GM10266 (cell line): Measurements from ENCODE around the gene UBE2H.
"Not testable (repeated sequence)": the region's sequence is repeated elsewhere in the genome, so short reads cannot be mapped to it uniquely, and the experiment has no call there.

Source experiments
- DNase-seq: peaks from one replicate; pipeline ENCODE4 v3.0.0; 2012; ENCODE audit errors: extremely low spot score
- TF ChIP-seq, protein P1 (sequence below): IDR thresholded peaks from 2 replicates; pipeline ENCODE4 v1.5.1; 2012; ENCODE audit warnings: mild to moderate bottlenecking, low read depth; ENCODE audit not compliant: control insufficient read depth, insufficient read depth; ENCODE audit errors: missing control alignments

UBE2H gene

DNA sequence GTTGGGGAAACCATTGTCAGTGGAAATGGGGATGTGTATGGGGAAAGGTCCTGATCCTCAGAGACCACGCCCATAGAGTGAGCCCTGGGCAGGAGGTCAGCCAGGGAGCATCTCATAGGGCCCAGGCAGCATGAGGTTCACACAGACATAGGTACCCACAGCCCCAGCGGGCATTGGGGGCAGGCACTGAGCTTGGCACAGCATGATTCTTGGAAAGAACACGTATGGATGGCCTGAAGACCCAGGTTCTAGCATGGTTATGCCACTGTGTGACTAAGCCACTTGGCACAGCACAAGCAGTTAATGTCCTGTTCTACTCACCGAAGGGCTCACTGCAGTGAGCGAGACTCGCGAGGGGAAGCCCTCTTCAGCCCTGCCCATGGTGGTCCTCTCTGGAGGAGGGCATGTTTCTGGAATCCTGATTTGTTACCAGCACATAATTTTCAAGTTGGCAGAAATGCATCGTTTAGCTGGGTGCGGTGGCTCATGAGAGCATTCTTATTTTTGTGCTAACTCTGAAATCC, 125.2 kb downstream of the UBE2H start:
- TF ChIP-seq, protein P1, sequence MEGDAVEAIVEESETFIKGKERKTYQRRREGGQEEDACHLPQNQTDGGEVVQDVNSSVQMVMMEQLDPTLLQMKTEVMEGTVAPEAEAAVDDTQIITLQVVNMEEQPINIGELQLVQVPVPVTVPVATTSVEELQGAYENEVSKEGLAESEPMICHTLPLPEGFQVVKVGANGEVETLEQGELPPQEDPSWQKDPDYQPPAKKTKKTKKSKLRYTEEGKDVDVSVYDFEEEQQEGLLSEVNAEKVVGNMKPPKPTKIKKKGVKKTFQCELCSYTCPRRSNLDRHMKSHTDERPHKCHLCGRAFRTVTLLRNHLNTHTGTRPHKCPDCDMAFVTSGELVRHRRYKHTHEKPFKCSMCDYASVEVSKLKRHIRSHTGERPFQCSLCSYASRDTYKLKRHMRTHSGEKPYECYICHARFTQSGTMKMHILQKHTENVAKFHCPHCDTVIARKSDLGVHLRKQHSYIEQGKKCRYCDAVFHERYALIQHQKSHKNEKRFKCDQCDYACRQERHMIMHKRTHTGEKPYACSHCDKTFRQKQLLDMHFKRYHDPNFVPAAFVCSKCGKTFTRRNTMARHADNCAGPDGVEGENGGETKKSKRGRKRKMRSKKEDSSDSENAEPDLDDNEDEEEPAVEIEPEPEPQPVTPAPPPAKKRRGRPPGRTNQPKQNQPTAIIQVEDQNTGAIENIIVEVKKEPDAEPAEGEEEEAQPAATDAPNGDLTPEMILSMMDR, result no peak
- no peak for DNase-seq

DNA sequence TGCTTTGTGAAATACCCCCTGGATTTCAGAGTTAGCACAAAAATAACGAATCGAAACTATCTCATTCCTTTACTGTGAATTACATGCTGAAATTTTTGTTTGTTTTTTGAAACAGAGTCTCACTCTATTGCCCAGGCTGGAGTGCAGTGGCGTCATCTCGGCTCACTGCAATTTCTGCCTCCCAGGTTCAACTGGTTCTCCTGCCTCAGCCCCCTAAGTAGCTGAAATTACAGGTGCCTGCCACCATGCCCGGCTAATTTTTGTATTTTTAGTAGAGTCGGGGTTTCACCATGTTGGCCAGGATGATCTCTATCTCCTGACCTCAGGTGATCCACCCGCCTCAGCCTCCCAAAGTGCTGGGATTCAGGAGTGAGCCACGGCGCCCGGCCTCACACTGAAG, 125.9 kb downstream of the UBE2H start:
- DNase-seq, result not testable (repeated sequence)

DNA sequence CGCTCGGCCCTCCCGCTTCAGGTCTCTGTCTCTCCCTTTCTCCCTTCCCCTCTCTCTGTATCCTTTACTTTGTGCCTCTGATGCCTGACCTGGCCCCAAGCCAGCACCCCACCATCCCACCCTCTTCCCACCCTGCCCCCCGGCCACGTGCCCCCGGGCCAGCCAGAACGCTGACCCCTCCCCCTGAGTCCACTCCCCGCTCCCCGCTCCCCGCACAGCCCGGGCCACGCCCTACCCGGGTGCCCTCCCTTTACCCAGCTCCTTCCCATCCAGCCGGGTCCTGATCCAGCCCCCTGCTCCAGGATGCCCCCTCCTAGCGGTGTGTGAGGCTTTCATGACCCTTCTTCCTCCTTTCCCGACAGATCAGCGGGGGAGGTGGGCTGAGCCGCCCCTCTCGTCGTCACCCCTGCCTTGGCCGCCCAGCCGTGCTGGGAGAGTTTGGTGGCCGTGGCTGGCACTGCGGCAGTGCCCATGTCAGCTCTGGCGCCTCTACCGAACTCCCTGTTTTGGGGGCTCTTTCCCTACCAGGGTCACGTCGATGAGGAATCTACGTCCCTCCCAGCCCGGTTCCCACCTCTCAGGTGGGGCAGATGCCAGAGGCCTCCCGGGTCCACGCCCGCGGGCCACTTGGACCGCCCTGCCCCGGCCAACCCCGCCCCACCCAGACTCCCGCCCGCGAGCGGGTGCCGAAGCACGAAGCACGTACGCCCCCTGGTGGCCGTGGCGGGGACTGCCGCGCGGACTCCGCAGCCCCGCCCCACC, 127.4 kb downstream of the UBE2H start:
- TF ChIP-seq, protein P1, result peak; percentile 75
- DNase-seq, result peak; percentile 87

DNA sequence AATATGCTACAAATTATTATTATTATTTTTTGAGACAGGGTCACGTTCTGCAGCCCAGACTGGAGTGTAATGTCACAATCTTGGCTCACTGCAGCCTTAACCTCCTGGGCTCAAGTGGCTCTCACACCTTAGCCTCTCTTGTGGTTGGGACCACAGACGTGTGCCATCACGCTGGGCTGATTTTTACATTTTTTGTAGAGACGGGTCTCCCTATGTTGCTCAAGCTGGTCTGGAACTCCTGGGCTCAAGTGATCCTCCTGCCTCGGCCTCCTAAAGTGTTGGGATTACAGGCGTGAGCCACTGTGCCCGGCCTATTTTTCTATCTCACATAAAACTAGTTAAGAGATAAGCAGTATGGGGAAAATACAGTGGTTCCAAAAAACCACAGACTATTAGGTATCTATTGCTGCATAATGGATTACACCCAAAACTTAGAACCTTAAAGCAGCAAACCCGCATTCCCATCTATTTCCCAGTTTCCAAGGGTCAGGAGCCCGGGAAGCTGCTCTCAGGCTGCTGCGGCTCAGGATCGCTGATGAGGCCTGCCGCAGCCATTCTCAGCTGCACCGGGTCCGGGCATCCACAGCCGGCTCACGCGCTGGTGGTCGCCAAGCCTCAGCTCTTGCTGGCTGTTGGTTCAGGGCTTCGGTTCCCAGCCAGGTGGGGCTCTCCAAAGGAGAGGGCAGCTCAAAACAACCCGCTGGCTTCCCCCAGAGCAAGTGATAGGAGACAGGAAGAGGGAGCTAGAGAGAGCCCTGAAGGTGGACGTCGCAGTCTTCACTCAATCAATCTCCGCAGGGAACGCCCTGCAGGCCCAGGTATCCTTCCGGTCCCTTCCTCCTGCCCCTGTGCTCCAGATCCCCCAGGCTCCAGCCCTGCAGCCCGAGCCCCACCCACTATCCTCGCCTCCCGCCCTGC, 128.2 kb downstream of the UBE2H start:
- peak; percentile 57 for DNase-seq
- TF ChIP-seq, protein P1, result peak; percentile 30

DNA sequence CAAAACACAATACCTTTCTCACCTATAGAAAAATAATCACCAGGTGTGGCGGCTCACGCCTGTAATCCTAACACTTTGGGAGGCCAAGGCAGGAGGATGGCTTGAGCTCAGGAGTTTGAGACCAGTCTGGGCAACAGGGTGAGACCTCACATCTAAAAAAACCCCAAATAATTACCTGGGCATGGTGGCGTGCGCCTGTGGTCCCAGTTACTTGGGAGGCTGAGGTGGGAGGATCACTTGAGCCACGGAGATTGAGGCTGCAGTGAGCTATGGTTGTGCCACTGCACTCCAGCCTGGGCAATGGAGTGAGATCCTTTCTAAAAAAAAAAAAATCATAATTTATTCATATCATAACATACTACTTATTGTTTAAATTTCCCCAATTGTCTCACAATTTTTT, 129.6 kb downstream of the UBE2H start:
- DNase-seq, result not testable (repeated sequence)

DNA sequence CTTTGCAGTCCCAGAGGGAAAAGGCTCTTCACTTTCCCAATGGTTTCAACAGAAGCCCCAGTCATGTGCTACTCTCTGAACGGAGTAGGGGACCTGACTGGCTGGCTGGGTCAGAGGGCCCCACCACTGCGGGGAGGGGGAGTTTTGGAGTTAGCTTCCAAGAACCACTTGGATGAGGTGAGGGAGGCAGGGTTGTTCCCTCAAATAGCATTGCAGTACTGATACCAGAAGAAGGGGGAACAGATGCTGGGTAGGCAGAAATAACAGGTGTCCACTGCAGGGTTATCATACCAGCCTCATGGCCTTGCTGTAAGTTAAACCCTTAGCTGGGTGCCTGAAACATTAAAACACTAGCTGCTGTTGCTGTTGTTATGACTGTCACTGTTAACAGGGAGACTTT, 131.3 kb downstream of the UBE2H start:
- TF ChIP-seq, protein P1, result no peak
- no peak for DNase-seq

DNA sequence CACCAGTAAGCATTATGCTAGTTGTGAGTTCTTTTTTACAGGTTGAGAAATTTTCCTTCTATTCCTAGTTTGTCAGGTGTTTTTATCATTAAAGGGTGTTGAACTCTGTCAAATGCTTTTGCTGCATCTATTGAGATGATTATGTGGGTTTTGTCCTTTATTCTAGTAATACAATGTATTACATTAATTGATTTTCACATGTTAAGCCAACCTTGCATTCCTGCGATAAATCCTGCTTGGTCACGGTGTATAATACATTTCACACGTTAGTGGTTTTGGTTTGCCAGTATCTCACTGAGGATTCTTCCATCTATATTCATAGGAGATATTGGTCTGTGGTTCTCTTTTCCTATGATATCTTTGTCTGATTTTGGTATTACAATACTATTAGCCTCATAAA, 136.0 kb downstream of the UBE2H start:
- TF ChIP-seq, protein P1, result no peak
- DNase-seq, result no peak

DNA sequence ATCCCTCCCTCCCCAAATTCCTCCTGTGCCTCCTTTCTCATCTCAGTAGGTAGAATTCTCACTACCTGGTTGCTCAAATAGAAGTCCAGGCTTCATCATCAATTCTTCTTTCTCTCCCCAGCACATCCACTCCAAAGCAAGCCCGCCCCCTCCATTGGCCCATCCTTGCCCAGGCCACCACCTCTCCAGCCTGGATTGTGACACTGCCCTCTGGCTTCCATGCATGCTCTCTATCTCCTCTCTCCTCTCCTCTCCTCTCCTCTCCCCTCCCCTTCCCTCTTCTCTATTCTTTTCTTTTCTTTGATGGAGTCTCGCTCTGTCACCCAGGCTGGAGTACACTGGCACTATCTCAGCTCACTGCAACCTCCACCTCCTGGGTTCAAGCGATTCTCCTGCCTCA, 144.9 kb downstream of the UBE2H start:
- TF ChIP-seq, protein P1, result no peak
- DNase-seq, result no peak
